Caco-2 (cell line): ENCODE data around the gene KRT26. TPM values are rescaled to one million over a fixed set of nuclear protein-coding genes. Genes with fewer than 3 reads are reported as not detected.

Experiments
- BruUV-seq: library from RNA; stranded (reverse); fragments of 400-500 nt; replicated peaks from 2 replicates; lab custom pipeline; 2021; lab: Mats Ljungman, UMichigan
- CTCF ChIA-PET: fragments of 300-600 bp; sonication (Branson Sonifier 250); formaldehyde crosslinking; loops from one replicate; lab custom pipeline; 2022; ENCODE audit warnings: antibody characterized with exemption; lab: Charles Lee
- POLR2A ChIA-PET: fragments of 300-600 bp; sonication (Branson Sonifier 250); formaldehyde crosslinking; loops from one replicate; lab custom pipeline; 2022; ENCODE audit warnings: antibody characterized with exemption; lab: Charles Lee
- DNase-seq, 2 experiments: peaks; one replicate each; pipeline versions ENCODE4 v3.0.0 to v3.0.0-alpha.2; 2020 to 2022
- H3K27me3 ChIP-seq: replicated peaks from 2 replicates; pipeline ENCODE4 v1.6.0; 2011; ENCODE audit warnings: low read length; ENCODE audit not compliant: control insufficient read depth, insufficient read depth
- H3K36me3 ChIP-seq: 2 replicates; pipeline ENCODE4 v1.5.1; 2011; ENCODE audit warnings: low read length; ENCODE audit not compliant: control insufficient read depth, insufficient read depth
- H3K4me1 ChIP-seq: fragments of 250-450 bp; sonication (Bioruptor Pico); 2 replicates; pipeline ENCODE4 v1.5.1; 2020; ENCODE audit warnings: mild to moderate bottlenecking
- H3K4me3 ChIP-seq: 2 replicates; pipeline ENCODE4 v1.5.1; 2011; ENCODE audit warnings: low read depth, mild to moderate bottlenecking, control low read depth, low read length
- H3K9me3 ChIP-seq: fragments of 250-450 bp; sonication (Bioruptor Pico); 2 replicates; pipeline ENCODE4 v1.5.1; 2020; ENCODE audit warnings: mild to moderate bottlenecking, moderate library complexity
- H3K27ac Mint-ChIP-seq: one replicate; pipeline ENCODE4 v1.8.0; 2022; ENCODE audit warnings: mixed read lengths; ENCODE audit not compliant: unreplicated experiment
- H3K27me3 Mint-ChIP-seq: one replicate; pipeline ENCODE4 v1.8.0; 2022; ENCODE audit warnings: mixed read lengths; ENCODE audit not compliant: insufficient read depth, unreplicated experiment
- H3K36me3 Mint-ChIP-seq: one replicate; pipeline ENCODE4 v1.8.0; 2022; ENCODE audit warnings: mild to moderate bottlenecking, mixed read lengths; ENCODE audit not compliant: insufficient read depth, unreplicated experiment
- H3K4me1 Mint-ChIP-seq: one replicate; pipeline ENCODE4 v1.8.0; 2022; ENCODE audit warnings: low read depth, mixed read lengths; ENCODE audit not compliant: unreplicated experiment
- H3K4me3 Mint-ChIP-seq: one replicate; pipeline ENCODE4 v1.8.0; 2022; ENCODE audit warnings: mild to moderate bottlenecking, moderate library complexity, mixed read lengths; ENCODE audit not compliant: unreplicated experiment
- H3K9me3 Mint-ChIP-seq: one replicate; pipeline ENCODE4 v1.8.0; 2022; ENCODE audit warnings: mixed read lengths; ENCODE audit not compliant: unreplicated experiment
- CTCF ChIP-seq, 2 experiments: fragments of 200-600 bp in 1 of 2; IDR thresholded peaks; 1 replicate in 1 of 2; 2 replicates in 1 of 2; pipeline versions ENCODE4 v1.5.1 to v1.8.0; 2011 to 2022; ENCODE audit warnings: antibody characterized with exemption in 1 of 2, control low read depth in 1 of 2, inconsistent platforms in 1 of 2, low read depth in 1 of 2, low read length in 1 of 2, mild to moderate bottlenecking in 1 of 2, moderate library complexity in 1 of 2; ENCODE audit not compliant: insufficient read depth in 1 of 2, severe bottlenecking in 1 of 2, unreplicated experiment in 1 of 2
- intact Hi-C: fragments of 100-400 bp; cut with micrococcal nuclease; formaldehyde crosslinking; loops from one replicate; pipeline ENCODE4 v1.10.0; 2022; ENCODE audit not compliant: unreplicated experiment
- total RNA-seq: library from RNA; stranded (reverse); gene quantifications from 2 replicates; pipeline ENCODE4 v1.2.3, GENCODE V29; 2022

Gene KRT26
- total RNA-seq, 1 experiment from 2014 or later, result not detected

- Histone ChIP-seq H3K9me3 (no peaks in the 10 kb centered on the region), H3K36me3 (peaks cover 3% of the 10 kb centered on the region), H3K27me3 (no peaks in the 10 kb centered on the region), H3K4me3 (peak overlapping the region; percentile 67), H3K4me1 (peaks cover 8% of the 10 kb centered on the region)
- no peak for DNase-seq
- H3K27ac Mint-ChIP-seq, result peak overlapping the region; percentile 64
- ChIA-PET POLR2A (interaction anchor here (0.6 to 1.1 kb wide), 4 partner anchors 716 to 870 kb away, joined by 3 to 5 read pairs (median 4); no protein-coding TSS in a partner anchor), CTCF (interaction anchor here (0.6 to 1.5 kb wide), 6 partner anchors 82 to 843 kb away, joined by 3 to 10 read pairs (median 4); no protein-coding TSS in a partner anchor)
- intact Hi-C loops, result no loop called here
- peaks cover 8% of the 10 kb centered on the region for H3K4me1 Mint-ChIP-seq
- TF ChIP-seq CTCF (IDR thresholded peaks at IDR 0.05; ENCODE audit: insufficient read depth in 1 of 2, low read depth in 1 of 2, low read length in 1 of 2, severe bottlenecking in 1 of 2, unreplicated experiment in 1 of 2), result no peak
- no peaks in the 10 kb centered on the region for H3K9me3 Mint-ChIP-seq
- BruUV-seq, result TSS peak; percentile 82
- H3K27me3 Mint-ChIP-seq, result no peaks in the 10 kb centered on the region
- H3K36me3 Mint-ChIP-seq, result peaks cover 12% of the 10 kb centered on the region
- peak overlapping the region; percentile 83 for H3K4me3 Mint-ChIP-seq
Observed at GRCh38 chr17:40819528-40820125, 47.6 kb upstream of the KRT26 start.

GRCh38 chr17:40818733-40819527 lies 46.9 kb upstream of the KRT26 start:
- peak overlapping the region; percentile 67 for H3K4me3 ChIP-seq
- peaks cover 8% of the 10 kb centered on the region for H3K4me1 ChIP-seq
- H3K9me3 Mint-ChIP-seq, result no peaks in the 10 kb centered on the region
- ChIA-PET CTCF (interaction anchor here (0.6 to 1.5 kb wide), 11 partner anchors 15 to 847 kb away, joined by 3 to 10 read pairs (median 4); no protein-coding TSS in a partner anchor), POLR2A (interaction anchor here (0.6 to 1.1 kb wide), 11 partner anchors 9 to 871 kb away, joined by 3 to 12 read pairs (median 4); partner anchors contain the start of gene KRT27)
- TF ChIP-seq CTCF (IDR thresholded peaks at IDR 0.05; ENCODE audit: insufficient read depth in 1 of 2, low read depth in 1 of 2, low read length in 1 of 2, severe bottlenecking in 1 of 2, unreplicated experiment in 1 of 2), result no peak
- DNase-seq, result peak; percentile 85 to 88
- no TSS peak for BruUV-seq
- peak overlapping the region; percentile 83 for H3K4me3 Mint-ChIP-seq
- no peaks in the 10 kb centered on the region for H3K27me3 Mint-ChIP-seq
- no peaks in the 10 kb centered on the region for H3K9me3 ChIP-seq
- peaks cover 8% of the 10 kb centered on the region for H3K4me1 Mint-ChIP-seq
- H3K27ac Mint-ChIP-seq, result peak overlapping the region; percentile 76
- intact Hi-C loops, result no loop called here
- H3K36me3 Mint-ChIP-seq, result peaks cover 12% of the 10 kb centered on the region
- peaks cover 3% of the 10 kb centered on the region for H3K36me3 ChIP-seq
- no peaks in the 10 kb centered on the region for H3K27me3 ChIP-seq

- ChIA-PET CTCF (interaction anchor here (0.6 to 1.5 kb wide), 10 partner anchors 15 to 848 kb away, joined by 3 to 10 read pairs (median 4); no protein-coding TSS in a partner anchor), POLR2A (interaction anchor here (0.6 to 1.1 kb wide), 9 partner anchors 9 to 871 kb away, joined by 3 to 12 read pairs (median 4); partner anchors contain the start of gene KRT27)
- H3K4me1 Mint-ChIP-seq, result peaks cover 8% of the 10 kb centered on the region
- peaks cover 8% of the 10 kb centered on the region for H3K4me1 ChIP-seq
- peak overlapping the region; percentile 76 for H3K27ac Mint-ChIP-seq
- peak overlapping the region; percentile 67 for H3K4me3 ChIP-seq
- no peak for TF ChIP-seq CTCF (IDR thresholded peaks at IDR 0.05; ENCODE audit: insufficient read depth in 1 of 2, low read depth in 1 of 2, low read length in 1 of 2, severe bottlenecking in 1 of 2, unreplicated experiment in 1 of 2)
- no peaks in the 10 kb centered on the region for H3K27me3 ChIP-seq
- BruUV-seq, result TSS peak; percentile 98
- DNase-seq, result no peak
- H3K4me3 Mint-ChIP-seq, result peak overlapping the region; percentile 83
- H3K36me3 ChIP-seq, result peaks cover 3% of the 10 kb centered on the region
- intact Hi-C loops, result no loop called here
- H3K36me3 Mint-ChIP-seq, result peaks cover 12% of the 10 kb centered on the region
- no peaks in the 10 kb centered on the region for H3K27me3 Mint-ChIP-seq
- no peaks in the 10 kb centered on the region for H3K9me3 ChIP-seq
- no peaks in the 10 kb centered on the region for H3K9me3 Mint-ChIP-seq
Observed at GRCh38 chr17:40818343-40818732, 46.3 kb upstream of the KRT26 start.
